Measurements from ENCODE around the gene FILIP1L. TPM values are rescaled to one million over a fixed set of nuclear protein-coding genes. Genes with fewer than 3 reads are reported as not detected.

Gene FILIP1L
- polyA plus RNA-seq, 1 of the 3 experiments (the other 2 are of a cell fraction) = 26.8 TPM

DNA sequence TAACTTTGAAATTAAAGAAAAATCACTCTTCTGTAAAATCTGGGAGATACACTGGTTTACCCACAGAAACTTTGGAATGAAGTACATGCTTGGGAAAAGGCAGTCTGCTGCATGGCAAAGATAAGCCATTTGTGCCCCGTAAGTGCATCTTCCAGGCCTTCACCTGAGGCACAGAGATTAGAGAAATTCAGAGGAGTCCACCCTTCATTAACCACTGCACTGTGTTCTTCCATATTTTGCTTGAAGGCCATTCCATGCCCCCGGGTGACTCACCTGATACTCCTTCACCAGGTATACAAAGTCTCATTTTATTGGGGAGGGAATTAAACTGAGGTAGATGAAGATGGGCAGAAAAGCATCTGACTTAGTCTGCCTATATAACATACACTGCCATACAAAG lies 243.6 kb downstream of the FILIP1L start:
- Histone ChIP-seq H3K9ac (no peak overlapping the region), H3K4me1 (ENCODE audit: control insufficient read depth in 1 of 2, insufficient read depth in 2 of 2, low read depth in 1 of 2, low read length in 1 of 2) (peaks cover 0 to 52% of the 10 kb centered on the region in 2 experiments; a peak in 3 of 4 replicates), H3F3A (replicated peaks; ENCODE audit: insufficient read depth) (peaks cover 23% of the 10 kb centered on the region), H3K79me2 (ENCODE audit: insufficient read depth) (peaks cover 100% of the 10 kb centered on the region), H3K9me2 (no peaks in the 10 kb centered on the region), H4K20me1 (ENCODE audit: insufficient read depth) (0 out of 2 replicates have a peak, but pooled peaks cover 7% of the 10 kb centered on the region), H3K4me3 (ENCODE audit: low read depth in 2 of 2, low read length in 1 of 2) (no peak overlapping the region), H3K9me3 (no peaks in the 10 kb centered on the region), H3K36me3 (replicated peaks in 1 of 2; ENCODE audit: control insufficient read depth in 1 of 2, insufficient read depth in 2 of 2, low read length in 1 of 2) (peaks cover 28 to 54% of the 10 kb centered on the region in 2 experiments), H3K27ac (ENCODE audit: low read depth in 2 of 2, low read length in 1 of 2) (no peak overlapping the region), H3K27me3 (ENCODE audit: insufficient read depth) (no peaks in the 10 kb centered on the region), H3K4me2 (no peak overlapping the region), H2AFZ (ENCODE audit: low read depth) (no peak overlapping the region)
- DNase-seq = no peak
- POLR2A ChIA-PET = no interaction called here
- TF ChIP-seq MEF2A (IDR thresholded peaks at IDR 0.05; ENCODE audit: borderline replicate concordance, low read depth) (no peak), RFX5 (IDR thresholded peaks at IDR 0.05; ENCODE audit: low read length) (no peak), YY1 (IDR thresholded peaks at IDR 0.05; ENCODE audit: low read depth) (no peak), GATA2 (CRISPR knock-in tag; IDR thresholded peaks at IDR 0.05) (no peak), CHD2 (IDR thresholded peaks at IDR 0.05; ENCODE audit: low read length, partially characterized antibody) (no peak), RCOR1 (IDR thresholded peaks at IDR 0.05; ENCODE audit: low read length) (no peak), TEAD4 (IDR thresholded peaks at IDR 0.05; ENCODE audit: borderline replicate concordance, insufficient read depth) (no peak)
- TF ChIP-seq, protein P1, sequence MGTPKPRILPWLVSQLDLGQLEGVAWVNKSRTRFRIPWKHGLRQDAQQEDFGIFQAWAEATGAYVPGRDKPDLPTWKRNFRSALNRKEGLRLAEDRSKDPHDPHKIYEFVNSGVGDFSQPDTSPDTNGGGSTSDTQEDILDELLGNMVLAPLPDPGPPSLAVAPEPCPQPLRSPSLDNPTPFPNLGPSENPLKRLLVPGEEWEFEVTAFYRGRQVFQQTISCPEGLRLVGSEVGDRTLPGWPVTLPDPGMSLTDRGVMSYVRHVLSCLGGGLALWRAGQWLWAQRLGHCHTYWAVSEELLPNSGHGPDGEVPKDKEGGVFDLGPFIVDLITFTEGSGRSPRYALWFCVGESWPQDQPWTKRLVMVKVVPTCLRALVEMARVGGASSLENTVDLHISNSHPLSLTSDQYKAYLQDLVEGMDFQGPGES (IDR thresholded peaks at IDR 0.05; ENCODE audit: low read depth, low read length) = no peak
- TF ChIP-seq, protein P2, sequence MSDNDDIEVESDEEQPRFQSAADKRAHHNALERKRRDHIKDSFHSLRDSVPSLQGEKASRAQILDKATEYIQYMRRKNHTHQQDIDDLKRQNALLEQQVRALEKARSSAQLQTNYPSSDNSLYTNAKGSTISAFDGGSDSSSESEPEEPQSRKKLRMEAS (IDR thresholded peaks at IDR 0.05; ENCODE audit: low read depth) = no peak
- TF ChIP-seq, protein P3, sequence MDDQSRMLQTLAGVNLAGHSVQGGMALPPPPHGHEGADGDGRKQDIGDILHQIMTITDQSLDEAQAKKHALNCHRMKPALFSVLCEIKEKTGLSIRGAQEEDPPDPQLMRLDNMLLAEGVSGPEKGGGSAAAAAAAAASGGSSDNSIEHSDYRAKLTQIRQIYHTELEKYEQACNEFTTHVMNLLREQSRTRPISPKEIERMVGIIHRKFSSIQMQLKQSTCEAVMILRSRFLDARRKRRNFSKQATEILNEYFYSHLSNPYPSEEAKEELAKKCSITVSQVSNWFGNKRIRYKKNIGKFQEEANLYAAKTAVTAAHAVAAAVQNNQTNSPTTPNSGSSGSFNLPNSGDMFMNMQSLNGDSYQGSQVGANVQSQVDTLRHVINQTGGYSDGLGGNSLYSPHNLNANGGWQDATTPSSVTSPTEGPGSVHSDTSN (IDR thresholded peaks at IDR 0.05) = no peak
- 94% methylated on average over 2 of the region's 2 CpGs for WGBS (ENCODE audit: low lambda C conversion rate)
- CTCF ChIA-PET = interaction anchor here (0.7 to 2.6 kb wide), 7 partner anchors 11 to 383 kb away, joined by 3 to 10 read pairs (median 4); no protein-coding TSS in a partner anchor

DNA sequence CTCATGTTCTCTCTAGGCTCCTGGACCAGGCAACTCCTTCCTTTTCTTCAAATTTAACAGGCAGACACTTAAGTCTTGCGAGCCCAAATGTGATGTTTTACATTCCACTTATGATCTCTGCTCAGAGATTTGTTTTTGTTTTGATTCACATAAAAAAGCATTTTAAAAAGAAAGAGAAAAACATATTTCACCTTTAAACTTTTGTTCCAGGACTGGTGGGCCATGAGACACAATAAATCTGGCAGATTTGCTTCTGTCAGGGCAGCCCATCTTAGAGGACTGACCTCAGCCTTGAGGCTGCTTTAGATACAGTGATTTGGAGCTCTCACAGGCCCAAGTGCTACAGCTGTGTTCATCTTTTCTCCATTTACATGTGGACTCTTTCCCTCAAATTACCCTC lies 244.7 kb downstream of the FILIP1L start:
- TF ChIP-seq NFIC (IDR thresholded peaks at IDR 0.05; ENCODE audit: borderline replicate concordance) (no peak), EZH2phosphoT487 (IDR thresholded peaks at IDR 0.05; ENCODE audit: borderline replicate concordance, low read depth) (no peak), NRF1 (IDR thresholded peaks at IDR 0.05; ENCODE audit: low read depth, low read length) (no peak), YY1 (IDR thresholded peaks at IDR 0.05; ENCODE audit: low read depth) (no peak), MXI1 (IDR thresholded peaks at IDR 0.05; ENCODE audit: low read depth, low read length) (no peak), SIN3A (IDR thresholded peaks at IDR 0.05; ENCODE audit: borderline replicate concordance, low read depth, low read length) (no peak), MEF2A (IDR thresholded peaks at IDR 0.05; ENCODE audit: borderline replicate concordance, low read depth) (no peak), POLR2AphosphoS5 (IDR thresholded peaks at IDR 0.05; ENCODE audit: low read depth, low read length) (no peak), TAF1 (IDR thresholded peaks at IDR 0.05; ENCODE audit: borderline replicate concordance, low read depth, low read length) (no peak), EP300 (IDR thresholded peaks at IDR 0.05; ENCODE audit: borderline replicate concordance in 1 of 2, low read depth in 1 of 2, low read length in 1 of 2) (no peak), TEAD4 (IDR thresholded peaks at IDR 0.05; ENCODE audit: borderline replicate concordance, insufficient read depth) (no peak), RXRA (IDR thresholded peaks at IDR 0.05; ENCODE audit: borderline replicate concordance, low read depth) (no peak)
- TF ChIP-seq, protein P4, sequence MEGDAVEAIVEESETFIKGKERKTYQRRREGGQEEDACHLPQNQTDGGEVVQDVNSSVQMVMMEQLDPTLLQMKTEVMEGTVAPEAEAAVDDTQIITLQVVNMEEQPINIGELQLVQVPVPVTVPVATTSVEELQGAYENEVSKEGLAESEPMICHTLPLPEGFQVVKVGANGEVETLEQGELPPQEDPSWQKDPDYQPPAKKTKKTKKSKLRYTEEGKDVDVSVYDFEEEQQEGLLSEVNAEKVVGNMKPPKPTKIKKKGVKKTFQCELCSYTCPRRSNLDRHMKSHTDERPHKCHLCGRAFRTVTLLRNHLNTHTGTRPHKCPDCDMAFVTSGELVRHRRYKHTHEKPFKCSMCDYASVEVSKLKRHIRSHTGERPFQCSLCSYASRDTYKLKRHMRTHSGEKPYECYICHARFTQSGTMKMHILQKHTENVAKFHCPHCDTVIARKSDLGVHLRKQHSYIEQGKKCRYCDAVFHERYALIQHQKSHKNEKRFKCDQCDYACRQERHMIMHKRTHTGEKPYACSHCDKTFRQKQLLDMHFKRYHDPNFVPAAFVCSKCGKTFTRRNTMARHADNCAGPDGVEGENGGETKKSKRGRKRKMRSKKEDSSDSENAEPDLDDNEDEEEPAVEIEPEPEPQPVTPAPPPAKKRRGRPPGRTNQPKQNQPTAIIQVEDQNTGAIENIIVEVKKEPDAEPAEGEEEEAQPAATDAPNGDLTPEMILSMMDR (IDR thresholded peaks at IDR 0.05) = no peak
- TF ChIP-seq, protein P5, sequence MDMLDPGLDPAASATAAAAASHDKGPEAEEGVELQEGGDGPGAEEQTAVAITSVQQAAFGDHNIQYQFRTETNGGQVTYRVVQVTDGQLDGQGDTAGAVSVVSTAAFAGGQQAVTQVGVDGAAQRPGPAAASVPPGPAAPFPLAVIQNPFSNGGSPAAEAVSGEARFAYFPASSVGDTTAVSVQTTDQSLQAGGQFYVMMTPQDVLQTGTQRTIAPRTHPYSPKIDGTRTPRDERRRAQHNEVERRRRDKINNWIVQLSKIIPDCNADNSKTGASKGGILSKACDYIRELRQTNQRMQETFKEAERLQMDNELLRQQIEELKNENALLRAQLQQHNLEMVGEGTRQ (IDR thresholded peaks at IDR 0.05; ENCODE audit: borderline replicate concordance, low read depth, low read length) = no peak
- CTCF ChIA-PET = interaction anchor here (1.0 to 2.6 kb wide), 4 partner anchors 10 to 178 kb away, joined by 3 to 10 read pairs (median 5); no protein-coding TSS in a partner anchor
- H4K20me1 ChIP-seq (ENCODE audit: insufficient read depth) = 0 out of 2 replicates have a peak, but pooled peaks cover 7% of the 10 kb centered on the region
- no peaks in the 10 kb centered on the region for H3K9me2 ChIP-seq
- POLR2A ChIA-PET = no interaction called here
- peaks cover 32 to 54% of the 10 kb centered on the region in 2 experiments for H3K36me3 ChIP-seq (replicated peaks in 1 of 2; ENCODE audit: control insufficient read depth in 1 of 2, insufficient read depth in 2 of 2, low read length in 1 of 2)
- WGBS (ENCODE audit: low lambda C conversion rate) = 100% methylated on average over 1 of the region's 1 CpG
- H3F3A ChIP-seq (replicated peaks; ENCODE audit: insufficient read depth) = peaks cover 31% of the 10 kb centered on the region
- H3K27me3 ChIP-seq (ENCODE audit: insufficient read depth) = no peaks in the 10 kb centered on the region
- H3K4me2 ChIP-seq = 0 out of 2 replicates have a peak overlapping the region, but pooled peaks have one; percentile 19
- H3K79me2 ChIP-seq (ENCODE audit: insufficient read depth) = peaks cover 98% of the 10 kb centered on the region
- peaks cover 0 to 56% of the 10 kb centered on the region in 2 experiments; a peak in 3 of 4 replicates for H3K4me1 ChIP-seq (ENCODE audit: control insufficient read depth in 1 of 2, insufficient read depth in 2 of 2, low read depth in 1 of 2, low read length in 1 of 2)
- no peak overlapping the region for H3K4me3 ChIP-seq (ENCODE audit: low read depth in 2 of 2, low read length in 1 of 2)
- H3K9ac ChIP-seq = no peak overlapping the region
- no peak overlapping the region for H2AFZ ChIP-seq (ENCODE audit: low read depth)
- DNase-seq = no peak
- no peaks in the 10 kb centered on the region for H3K9me3 ChIP-seq
- H3K27ac ChIP-seq (ENCODE audit: low read depth in 2 of 2, low read length in 1 of 2) = peak overlapping the region in 1 of 2 experiments; percentile 1; a peak in 2 of 4 replicates

Measured in SK-N-SH (cell line).